ENCODE measurements around the gene SDR42E2. TPM values are rescaled to one million over a fixed set of nuclear protein-coding genes. Genes with fewer than 3 reads are reported as not detected.

The SDR42E2 gene
- total and polyA plus RNA-seq, 2 of the 4 experiments (the other 2 are of a cell fraction) = not detected

- no peak overlapping the region for H3K4ac ChIP-seq (ENCODE audit: low read depth, low read length)
- no peak overlapping the region for H4K91ac ChIP-seq (ENCODE audit: insufficient read depth, low read depth, low read length)
- no peak overlapping the region for H2BK5ac ChIP-seq (ENCODE audit: low read depth, low read length, poor library complexity, severe bottlenecking)
- H3K27me3 ChIP-seq (ENCODE audit: control insufficient read depth, insufficient read depth, low read length) = no peaks in the 10 kb centered on the region
- in situ Hi-C loops (cut with MboI; ENCODE audit: low sequenced_read_pairs) = no loop called here
- peaks cover 7 to 20% of the 10 kb centered on the region in 2 experiments; a peak in 3 of 4 replicates for H3K79me1 ChIP-seq (ENCODE audit: low read depth in 1 of 2, low read length in 2 of 2)
- peaks cover 6% of the 10 kb centered on the region; the same call in 1 of the 2 replicates for H4K20me1 ChIP-seq (ENCODE audit: insufficient read depth, low read length)
- no peak overlapping the region for H2BK15ac ChIP-seq (ENCODE audit: low read depth, low read length)
- H3K4me3 ChIP-seq (ENCODE audit: insufficient read depth, low read depth, low read length) = no peak overlapping the region
- H3K56ac ChIP-seq (ENCODE audit: extremely low read depth, insufficient read depth, low read length) = no peak overlapping the region
- CTCF ChIA-PET = interaction anchor here (0.6 to 0.9 kb wide), 2 partner anchors 9 to 68 kb away, joined by 4 to 5 read pairs; no protein-coding TSS in a partner anchor
- H3K4me1 ChIP-seq (ENCODE audit: control insufficient read depth, insufficient read depth, low read length) = no peaks in the 10 kb centered on the region
- no peak overlapping the region for H3K9ac ChIP-seq (ENCODE audit: low read depth, low read length)
- WGBS, 2 experiments (ENCODE audit: extremely low coverage in 2 of 2, insufficient read length in 1 of 2) = 100% methylated on average over 1 of the region's 14 CpGs; no CpG with 5 or more reads in 1 of the 2 experiments
- no peak overlapping the region for H2BK120ac ChIP-seq (ENCODE audit: low read depth, low read length)
- H4K8ac ChIP-seq (ENCODE audit: low read depth in 2 of 2, low read length in 2 of 2) = no peak overlapping the region
- TF ChIP-seq MAFK (IDR thresholded peaks at IDR 0.05; ENCODE audit: low read depth, low read length) = 0 out of 2 replicates have a peak, but pooled peaks have one; percentile 24
- no peak for TF ChIP-seq SMC3 (IDR thresholded peaks at IDR 0.05; ENCODE audit: low read depth, low read length)
- TF ChIP-seq FOS (IDR thresholded peaks at IDR 0.05; ENCODE audit: low read depth, low read length) = no peak
- no peak for TF ChIP-seq USF2 (IDR thresholded peaks at IDR 0.05; ENCODE audit: low read depth, low read length)
- no peak for TF ChIP-seq NFE2L2 (IDR thresholded peaks at IDR 0.05; ENCODE audit: low read depth, low read length)
- no peak overlapping the region for H2AK9ac ChIP-seq (replicated peaks; ENCODE audit: low read depth, low read length, poor library complexity)
- no peak overlapping the region for H3K27ac ChIP-seq (ENCODE audit: insufficient read depth, low read length)
- no peak overlapping the region for H3K18ac ChIP-seq (ENCODE audit: low read depth, low read length)
- no peak overlapping the region for H2AFZ ChIP-seq (replicated peaks; ENCODE audit: low read length, poor library complexity)
- no peak overlapping the region for H3K14ac ChIP-seq (replicated peaks; ENCODE audit: low read depth, low read length)
- no peak for ATAC-seq (ENCODE audit: low read depth)
- H3K36me3 ChIP-seq (ENCODE audit: control insufficient read depth, insufficient read depth, low read length) = peaks cover 6% of the 10 kb centered on the region
- no peak overlapping the region for H2BK20ac ChIP-seq (ENCODE audit: low read depth, low read length)
- H2AK5ac ChIP-seq (ENCODE audit: low read depth, low read length) = no peak overlapping the region
- POLR2A ChIA-PET (ENCODE audit: unreplicated experiment) = interaction anchor here (0.6 kb wide), 1 partner anchor 73 kb away, joined by 4 read pairs; no protein-coding TSS in a partner anchor
- no peaks in the 10 kb centered on the region for H3K9me3 ChIP-seq (ENCODE audit: control insufficient read depth, insufficient read depth, low read length)
- H4K5ac ChIP-seq (ENCODE audit: low read depth, low read length) = no peak overlapping the region
- DNase-seq = peak; percentile 72
- no TSS peak for BruUV-seq (replicated peaks)
- no peaks in the 10 kb centered on the region; the same call in none of the 2 replicates for H3K9me1 ChIP-seq (ENCODE audit: insufficient read depth, low read length)
- dilution Hi-C loops (cut with HindIII; ENCODE audit: low sequenced_read_pairs, unreplicated experiment) = no loop called here
- no peak overlapping the region for H3K4me2 ChIP-seq (ENCODE audit: low read depth, low read length)
- H3K23ac ChIP-seq (ENCODE audit: low read depth, low read length) = no peak overlapping the region
- intact Hi-C loops (cut with micrococcal nuclease) = no loop called here
These were observed 70.2 kb downstream of the SDR42E2 start for GRCh38 chr16:22232277-22233036.

Measured in IMR-90 (cell line).